Measurements from ENCODE around the gene PRKAR1B.
"Not testable (repeated sequence)": the region's sequence is repeated elsewhere in the genome, so short reads cannot be mapped to it uniquely, and the experiment has no call there.

The PRKAR1B gene

DNA sequence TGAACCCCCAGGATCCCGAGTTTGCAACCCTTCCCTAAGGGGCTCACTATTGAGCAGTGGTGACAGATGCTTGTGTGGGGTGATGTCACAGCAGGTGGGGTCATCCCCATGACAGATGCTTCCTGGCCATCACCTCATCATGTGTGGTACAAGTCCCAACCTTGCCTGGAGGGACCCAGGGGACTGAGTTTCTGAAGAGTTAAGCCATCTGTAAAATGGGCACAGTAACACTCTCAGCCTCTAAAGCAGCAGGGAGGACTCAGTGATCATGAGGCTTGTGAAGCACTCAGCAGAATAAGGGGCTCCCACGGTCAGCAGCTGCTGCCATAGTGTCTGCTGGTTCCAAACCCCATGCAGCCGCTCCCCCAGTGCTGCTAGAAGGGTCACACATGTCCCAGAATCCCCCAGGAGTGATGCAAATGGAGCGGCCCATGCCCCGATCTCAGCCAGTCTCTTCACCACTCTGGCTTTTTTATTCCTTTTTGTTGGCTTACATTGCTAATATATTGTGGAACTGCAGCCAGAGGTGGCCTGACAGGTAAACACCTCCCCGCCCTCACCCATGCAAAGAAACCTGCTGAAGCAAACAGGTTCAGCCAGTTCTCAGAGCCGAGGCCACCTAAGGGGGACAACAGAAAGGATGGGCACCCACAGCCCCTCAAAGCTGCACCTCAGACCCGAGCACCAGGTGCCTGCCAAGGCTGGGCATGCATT, 105.4 kb downstream of the PRKAR1B start:
- DNase-seq (ENCODE audit: low read depth in 2 of 2): no peak

DNA sequence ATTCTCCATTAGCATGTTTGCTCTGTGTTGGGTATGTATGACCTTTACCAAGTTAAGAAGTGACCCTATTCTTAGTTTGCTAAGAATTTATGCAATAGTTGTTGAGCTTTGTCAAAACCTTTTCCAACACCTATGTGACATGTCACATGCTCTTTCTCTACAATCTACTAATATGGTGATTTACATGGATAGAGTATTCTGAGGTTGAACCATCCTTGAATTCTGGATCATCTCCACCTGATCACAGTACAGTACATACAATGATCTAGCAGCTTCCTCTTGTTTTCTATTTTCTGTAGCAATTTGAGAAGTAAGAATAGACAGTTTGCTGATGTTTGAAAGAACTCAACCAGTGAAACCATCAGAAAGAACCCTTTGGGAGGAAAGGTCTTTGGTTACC, 106.2 kb downstream of the PRKAR1B start:
- no peak for DNase-seq (ENCODE audit: low read depth in 2 of 2)

DNA sequence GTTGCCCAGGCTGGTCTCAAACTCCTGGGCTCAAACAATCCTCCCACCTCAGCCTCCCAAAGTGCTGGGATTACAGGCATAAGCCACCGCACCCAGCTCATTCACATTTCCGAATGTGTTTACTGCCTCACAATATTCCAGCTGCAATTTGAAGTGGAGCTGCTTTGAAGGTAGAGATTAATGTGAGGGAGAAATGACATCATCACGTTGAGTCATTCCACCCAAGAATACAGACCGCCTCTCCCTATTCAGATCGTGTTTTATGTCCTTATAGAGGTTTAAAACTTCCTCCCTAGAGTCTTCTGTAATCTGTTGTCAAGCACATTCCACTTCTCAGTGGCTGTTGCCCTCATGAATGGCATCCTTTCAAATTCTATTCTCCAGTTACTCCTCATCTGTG, 107.0 kb downstream of the PRKAR1B start:
- no peak for DNase-seq (ENCODE audit: low read depth in 2 of 2)

DNA sequence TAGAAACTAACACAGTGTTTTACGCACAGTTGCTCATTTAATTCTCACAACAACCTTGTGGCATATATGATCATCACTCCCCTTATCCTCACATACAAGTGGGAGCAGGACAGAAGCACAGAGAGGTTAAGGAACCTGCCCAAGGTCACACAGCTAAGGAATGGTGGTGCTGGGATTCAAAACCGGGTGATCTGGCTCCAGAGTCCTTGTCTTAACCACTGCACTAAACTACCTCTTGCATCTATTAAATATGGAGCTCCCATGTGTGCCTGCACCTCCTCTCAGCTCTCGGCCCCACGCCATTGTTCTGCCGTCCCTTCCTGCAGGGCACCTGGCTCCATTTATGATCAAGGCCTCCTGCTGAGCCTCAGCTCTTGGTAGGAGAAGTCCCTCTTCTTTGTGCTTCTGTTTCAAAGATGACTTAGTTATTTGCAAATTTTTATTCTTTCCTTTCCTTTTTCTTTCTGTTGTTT, 107.7 kb downstream of the PRKAR1B start:
- DNase-seq (ENCODE audit: low read depth in 2 of 2): no peak

DNA sequence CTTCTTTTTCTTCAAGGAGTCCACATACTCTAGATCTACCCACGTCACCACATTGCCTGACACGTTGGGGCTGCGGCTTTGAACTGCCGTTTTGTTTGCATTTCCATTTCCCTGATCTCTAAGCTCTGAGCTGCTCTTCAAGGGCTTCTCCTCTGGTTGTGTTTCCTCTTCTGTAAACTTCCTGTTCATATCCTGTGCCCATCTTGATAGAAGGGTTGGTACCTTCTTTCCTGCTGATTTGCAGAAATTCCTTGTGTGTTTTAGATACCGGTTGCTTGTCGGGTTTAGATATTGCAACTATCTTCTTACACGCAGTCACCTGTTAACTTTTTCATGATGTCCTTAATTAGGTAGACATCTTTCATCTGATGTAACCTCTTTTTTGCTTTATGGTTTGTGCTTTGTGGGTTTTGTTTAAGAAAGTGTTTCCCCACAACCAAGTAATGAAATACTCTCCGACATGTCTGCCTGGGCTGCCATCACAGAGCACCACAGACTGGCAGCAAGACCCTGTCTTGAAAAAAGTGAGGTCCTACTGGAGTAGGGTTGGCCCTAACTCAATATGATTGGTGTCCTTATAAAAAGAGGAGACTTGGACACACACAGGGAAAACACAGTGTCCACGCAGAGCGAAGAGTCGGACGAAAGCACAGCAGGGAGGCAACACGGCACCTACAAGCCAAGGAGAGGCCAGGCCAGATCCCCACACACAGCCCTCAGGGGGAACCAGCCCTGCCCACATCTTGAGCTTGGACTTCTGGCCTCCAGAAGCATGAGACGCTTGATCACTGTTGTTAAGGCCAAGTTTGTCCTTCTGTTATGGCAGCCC, 108.3 kb downstream of the PRKAR1B start:
- DNase-seq (ENCODE audit: low read depth in 2 of 2): no peak

DNA sequence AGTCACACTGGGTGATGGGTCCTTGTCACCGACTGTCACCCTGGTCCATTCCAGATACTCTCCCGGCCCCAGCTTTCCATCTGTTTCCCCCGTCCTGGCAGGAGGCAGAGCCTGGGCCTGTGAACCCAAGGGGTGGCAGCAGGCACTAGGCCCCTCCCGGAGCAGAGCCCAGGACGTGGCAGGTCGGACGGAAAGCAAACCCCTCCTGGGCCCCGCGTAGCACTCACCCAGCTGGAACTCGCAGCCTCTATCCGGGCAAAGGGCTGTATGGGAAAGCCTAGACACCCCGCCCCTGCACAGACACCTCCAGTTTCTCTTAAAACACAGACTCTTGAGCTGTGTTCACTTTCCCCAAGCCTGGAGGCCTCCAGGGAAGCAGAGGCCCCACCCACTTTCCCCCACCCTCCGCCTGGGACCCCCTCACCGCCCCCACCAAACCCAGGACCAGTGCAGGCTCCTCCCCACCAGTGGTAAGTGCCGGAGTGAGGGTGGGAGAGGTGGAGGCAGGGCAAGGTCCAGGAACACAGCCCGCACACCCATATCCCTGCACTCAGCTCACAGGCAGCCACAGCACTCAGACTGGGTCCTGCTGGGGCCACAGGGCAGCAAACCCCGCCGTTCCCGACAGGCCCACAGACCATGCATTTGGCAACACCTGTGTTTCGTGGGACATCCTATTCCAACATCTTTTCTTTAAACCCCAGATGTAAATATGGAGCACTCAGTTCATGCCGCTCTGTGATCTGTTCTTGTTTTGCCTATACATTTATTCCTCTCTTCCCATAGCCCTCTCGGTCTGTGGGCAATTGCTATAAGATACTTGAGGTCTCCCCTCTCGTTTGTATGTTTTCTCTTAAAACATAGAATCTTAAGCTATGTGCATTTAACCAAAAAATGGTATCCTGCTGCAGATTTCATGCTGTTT, 109.2 kb downstream of the PRKAR1B start:
- no peak for DNase-seq (ENCODE audit: low read depth in 2 of 2)

DNA sequence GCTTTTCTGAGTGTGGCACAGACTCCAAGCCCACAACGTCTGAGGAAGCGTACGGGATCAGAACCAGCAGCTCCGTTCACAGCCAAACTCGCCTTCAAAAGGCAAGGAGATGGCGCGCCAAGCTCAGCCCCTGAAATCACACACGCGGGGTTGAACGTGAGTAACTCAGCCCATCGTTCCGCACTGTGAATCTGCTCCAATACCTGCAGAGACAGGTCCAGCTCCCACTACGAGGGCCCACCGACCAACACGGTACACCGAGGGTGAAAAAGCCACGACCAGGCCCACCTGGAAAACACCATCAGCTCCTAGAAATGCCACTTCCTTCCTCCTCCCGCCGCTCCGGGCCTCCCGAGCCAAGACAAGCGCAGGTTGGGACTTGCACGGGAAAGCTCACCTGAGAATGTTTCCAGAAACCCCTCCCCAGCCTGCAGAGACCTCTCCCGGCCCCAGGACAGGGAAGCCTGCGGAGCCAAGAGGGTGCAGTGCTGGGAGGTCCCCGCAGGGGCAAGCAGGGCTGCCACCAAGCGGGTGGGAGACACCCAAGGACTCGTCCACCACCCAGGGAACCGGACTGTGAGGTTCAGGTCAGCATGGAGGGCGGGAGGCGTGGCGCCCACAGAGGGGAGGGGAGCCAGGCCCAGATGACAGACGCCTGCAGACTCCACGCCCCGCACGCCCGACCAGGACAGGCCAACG, 113.5 kb downstream of the PRKAR1B start:
- DNase-seq (ENCODE audit: low read depth in 2 of 2): no peak

DNA sequence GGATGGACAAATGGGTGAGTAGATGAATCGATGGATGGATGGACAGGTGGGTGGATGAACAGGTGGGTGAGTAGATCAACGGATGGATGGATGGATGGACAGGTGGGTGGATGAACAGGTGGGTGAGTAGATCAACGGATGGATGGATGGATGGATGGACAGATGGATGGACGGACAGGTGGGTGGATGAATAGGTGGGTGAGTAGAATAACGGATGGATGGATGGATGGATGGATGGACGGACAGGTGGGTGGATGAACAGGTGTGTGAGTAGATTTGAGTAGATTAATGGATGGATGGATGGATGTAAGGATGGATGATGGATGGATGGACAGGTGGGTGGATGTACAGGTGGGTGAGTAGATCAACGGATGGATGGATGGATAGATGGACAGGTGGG, 115.2 kb downstream of the PRKAR1B start:
- DNase-seq (ENCODE audit: low read depth in 2 of 2): not testable (repeated sequence)

DNA sequence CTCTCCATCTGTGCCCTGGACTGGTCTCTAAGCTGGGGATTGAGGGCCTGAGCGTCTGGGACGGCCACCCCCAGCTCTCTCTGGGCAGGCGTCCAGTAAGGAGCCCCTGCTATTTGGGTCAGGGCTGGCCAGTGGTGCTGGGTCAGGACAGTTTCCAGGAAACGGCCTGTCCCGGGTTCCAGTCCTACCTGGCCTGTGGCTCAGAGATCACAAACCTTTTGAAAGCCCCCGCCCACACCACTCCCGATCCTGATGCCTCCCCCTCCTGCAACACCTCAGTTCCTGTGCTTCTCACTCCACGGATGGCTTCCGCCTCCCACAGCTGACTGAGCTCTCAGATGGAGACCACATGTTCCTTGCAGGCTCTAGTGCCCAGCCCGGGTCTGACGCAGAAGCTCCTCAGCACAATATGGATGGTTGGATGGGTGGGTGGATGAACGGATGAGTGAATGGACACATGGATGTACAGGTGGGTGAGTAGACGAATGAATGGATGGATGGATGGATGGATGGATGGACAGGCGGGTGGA, 115.7 kb downstream of the PRKAR1B start:
- DNase-seq (ENCODE audit: low read depth in 2 of 2): no peak

DNA sequence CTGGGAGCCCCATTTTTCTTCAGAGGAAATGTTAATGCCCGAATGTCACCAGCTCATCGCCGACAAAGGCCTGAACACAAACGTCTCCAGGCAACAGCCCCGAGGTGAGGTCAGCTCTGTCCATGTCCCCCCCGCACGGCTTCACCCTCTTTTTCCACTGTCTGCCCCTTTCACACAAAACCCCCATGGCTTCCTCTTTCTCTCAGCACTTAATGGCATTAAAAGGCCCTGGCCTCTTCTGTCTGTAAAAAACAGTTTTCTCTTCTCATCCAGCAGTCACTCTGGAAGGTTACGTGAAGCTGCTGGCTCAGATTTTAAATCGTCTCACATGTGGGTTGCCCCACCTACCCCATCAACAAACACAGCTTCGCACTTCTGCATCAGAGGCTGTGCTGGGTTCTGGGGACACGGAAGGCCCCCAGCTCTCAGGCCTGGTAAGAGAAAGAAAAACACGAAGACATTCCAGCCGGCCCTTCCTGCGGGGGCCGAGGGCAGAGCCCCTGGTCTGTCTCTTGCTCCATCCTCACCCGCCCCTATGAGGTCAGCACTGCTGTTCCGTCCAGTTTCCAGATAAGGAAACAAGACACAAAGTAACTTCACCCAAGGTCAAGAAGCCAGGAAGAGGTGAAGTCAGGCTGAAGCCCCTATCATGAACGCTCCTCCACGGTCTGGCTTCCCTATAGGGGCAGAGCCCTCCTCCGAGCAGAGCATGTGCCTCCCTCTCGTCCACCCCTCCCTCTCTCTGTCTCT, 116.4 kb downstream of the PRKAR1B start:
- DNase-seq (ENCODE audit: low read depth in 2 of 2): no peak

DNA sequence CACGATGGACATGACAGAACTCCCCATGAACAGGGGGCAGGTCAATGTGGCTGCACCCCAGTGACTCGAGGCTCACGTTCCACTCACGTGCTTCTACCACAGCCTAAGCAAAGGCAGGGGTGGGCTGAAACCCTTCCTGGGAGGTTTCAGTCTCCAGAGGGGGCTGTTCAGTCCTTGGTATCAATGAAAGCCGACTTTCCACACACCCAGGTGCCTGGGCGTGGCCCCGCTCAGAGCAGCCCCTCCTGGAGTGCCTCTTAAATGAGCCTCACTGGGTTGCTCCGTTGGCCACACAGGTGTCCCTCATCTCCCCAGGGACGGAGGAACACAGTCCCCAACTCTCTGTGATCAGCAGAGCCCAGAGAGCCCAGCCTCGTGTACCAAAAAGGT, 116.9 kb downstream of the PRKAR1B start:
- DNase-seq (ENCODE audit: low read depth in 2 of 2): no peak

DNA sequence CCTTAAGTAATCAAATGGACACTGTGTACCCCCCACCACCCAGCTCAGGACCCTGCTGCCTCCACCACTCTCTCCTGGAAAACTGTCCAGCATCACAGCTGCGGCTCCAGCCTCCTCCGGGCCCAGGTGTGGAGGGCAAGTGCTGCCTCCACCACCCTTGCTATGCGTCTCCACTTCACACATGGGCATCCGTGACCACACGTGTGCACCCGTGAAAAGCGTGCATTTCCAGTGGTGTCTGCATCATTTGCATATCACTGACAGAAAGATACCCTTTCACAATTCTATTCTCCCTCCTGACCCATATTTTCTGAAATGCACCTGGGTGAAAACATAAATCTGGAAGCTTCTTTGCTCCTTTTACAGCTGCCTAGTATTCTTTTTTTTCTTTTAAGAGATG, 117.7 kb downstream of the PRKAR1B start:
- DNase-seq (ENCODE audit: low read depth in 2 of 2): no peak

DNA sequence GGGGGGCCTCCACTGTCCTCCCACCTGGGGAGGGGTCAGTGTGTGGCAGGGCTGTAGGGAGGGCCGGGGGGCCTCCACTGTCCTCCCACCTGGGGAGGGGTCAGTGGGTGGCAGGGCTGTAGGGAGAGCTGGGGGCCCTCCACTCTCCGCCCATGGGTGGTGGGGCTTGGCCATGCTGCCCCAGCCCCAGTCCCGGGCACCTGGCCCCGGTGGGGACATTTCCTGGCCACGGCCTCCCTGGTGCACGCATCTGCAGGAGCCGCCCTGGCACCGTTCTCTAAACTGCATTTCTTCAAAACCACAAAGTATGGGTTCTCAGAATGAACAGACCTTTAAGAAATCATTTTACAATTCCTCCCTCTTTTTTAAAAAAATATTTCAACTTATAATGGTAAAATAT, 118.1 kb downstream of the PRKAR1B start:
- DNase-seq (ENCODE audit: low read depth in 2 of 2): no peak

DNA sequence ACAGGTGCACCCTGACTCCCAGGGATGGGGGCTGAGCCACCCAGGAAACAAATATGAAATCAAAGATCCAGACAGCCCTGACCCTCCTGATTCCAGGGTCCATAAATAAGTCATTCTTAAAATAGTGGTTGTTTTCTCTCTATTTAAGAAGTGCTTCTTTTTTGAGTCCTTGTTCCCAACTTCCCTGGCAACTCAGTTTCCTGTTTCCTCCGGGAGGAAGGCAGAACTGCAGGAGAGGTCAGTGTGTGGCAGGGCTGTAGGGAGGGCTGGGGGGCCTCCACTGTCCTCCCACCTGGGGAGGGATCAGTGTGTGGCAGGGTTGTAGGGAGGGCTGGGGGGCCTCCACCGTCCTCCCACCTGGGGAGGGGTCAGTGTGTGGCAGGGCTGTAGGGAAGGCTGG, 118.7 kb downstream of the PRKAR1B start:
- no peak for DNase-seq (ENCODE audit: low read depth in 2 of 2)

DNA sequence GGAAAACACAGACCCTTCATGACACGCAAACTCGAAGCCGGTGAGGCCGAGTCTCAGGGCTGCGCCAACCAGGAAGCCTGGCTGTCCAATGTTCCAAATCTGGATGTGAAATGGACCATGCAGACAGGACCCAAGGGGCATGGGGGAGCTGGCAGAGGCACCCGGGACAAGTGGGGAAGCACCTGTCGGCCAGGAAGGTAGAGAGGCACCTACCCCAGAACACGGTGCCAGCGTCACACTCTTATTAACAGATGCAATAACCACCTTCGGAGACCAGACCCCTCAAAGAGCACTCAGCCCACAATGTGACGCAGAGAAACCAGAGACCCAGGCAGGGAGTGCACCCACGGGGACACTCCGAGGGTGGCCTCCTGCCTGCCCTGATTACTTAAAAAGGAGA, 119.1 kb downstream of the PRKAR1B start:
- DNase-seq (ENCODE audit: low read depth in 2 of 2): no peak

DNA sequence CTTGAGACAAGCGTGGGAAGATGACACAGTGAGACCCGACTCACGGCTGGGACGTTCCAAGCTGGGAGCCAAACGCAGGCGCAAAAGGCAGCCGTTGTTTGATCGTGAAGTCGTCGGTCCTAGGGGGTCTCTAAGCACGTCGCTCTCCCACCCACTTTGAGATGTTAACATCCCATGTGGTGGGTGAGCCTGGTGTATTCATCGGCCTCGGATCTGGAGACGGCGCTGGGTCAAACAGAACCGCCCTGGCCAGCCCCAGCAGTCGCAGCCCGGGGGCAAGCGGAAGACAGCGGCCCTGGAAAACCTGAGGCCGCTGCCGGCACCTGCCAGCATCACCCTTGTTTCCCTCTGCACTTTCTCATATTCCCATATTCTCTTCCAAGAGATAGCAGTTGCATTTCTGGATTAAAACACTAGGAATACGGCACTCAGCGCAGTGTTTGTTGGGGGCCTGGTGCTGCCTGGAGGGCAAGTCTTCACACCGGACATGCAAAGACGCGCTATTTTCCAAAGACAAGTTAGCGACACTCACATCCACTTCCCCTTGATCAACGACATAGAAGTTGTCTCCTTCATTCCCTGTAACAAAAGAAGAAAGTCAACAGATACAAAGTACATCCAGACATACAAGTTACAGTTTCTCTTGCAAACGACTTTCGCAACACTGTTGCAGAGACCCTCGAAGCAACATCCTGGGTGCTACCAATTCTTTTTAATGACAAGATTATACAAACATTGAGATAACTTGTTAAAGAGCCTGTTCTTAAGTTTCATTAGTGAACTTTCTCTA, 121.2 kb downstream of the PRKAR1B start:
- DNase-seq (ENCODE audit: low read depth in 2 of 2): no peak

DNA sequence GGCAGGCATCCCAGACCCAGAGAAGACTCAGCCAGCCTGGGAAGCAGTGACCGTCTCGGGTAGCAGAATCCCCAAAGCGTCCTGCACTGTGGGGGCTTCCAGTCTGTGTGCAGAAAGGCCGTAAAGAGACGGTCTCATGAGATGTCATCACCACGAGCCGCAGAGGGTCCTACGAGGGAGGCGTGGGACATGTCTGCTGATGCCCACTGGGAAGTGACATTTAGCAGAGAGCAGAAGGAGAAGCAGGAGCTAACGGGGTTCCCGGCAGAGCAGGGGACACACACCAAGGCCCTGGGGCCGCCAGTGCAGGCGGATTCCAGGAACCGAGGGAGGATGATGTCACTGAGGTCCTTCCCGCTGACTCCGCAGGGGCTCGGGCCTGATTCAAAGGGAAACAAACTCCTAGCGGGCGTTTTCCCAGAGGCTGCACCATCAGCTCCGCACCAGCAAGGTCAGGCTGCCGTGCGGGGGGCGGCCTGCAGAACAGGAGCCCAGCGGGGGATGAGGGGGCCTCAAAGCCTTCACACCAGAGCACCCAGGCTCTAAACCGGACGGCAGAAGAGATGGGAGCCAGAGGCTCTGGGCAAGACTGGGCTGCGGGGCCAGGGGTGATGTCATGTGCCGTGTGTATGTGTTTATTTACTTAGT, 122.1 kb downstream of the PRKAR1B start:
- DNase-seq (ENCODE audit: low read depth in 2 of 2): no peak

DNA sequence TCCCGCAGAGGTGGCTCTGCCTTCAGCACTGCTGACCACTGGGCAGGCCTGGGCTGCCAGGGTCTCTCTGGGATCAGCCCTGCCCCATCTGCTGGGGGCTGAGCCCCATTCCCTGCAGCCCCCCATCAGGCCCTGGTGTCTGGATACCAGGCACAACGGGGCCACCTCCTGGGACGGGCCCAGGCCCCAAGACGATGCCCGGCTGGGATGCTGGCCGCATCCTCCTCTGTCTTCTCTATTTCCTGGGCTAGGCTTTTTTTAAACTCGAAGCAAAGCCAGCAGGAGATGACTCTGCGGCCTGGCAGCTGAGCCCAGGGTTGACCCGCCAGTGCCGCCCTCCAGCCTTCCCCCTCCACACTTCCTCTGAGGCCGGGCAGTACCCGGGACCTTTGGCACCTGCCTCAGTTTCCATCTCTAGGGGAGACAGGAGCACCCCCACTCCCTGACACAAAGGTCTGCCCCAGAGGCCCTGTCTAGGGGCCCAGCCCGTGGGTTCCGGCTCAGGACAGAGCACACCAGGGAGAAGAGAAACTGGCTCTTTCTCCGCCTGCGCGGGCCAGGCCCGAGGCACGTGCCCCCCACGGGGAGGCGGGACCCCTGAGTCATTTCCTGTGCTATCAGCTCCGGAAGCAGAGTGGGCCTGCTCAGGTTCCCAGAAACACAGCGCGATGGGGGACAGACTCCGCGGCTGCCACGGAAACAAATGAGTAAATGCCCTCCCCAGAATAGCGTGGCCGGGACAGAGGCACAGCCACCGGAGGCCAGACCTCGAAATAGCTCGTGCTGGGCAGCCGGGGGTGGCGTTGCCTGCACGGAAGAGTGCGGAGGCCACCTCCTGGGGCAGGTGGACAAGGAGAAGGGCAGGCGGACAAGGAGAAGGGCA, 122.8 kb downstream of the PRKAR1B start:
- DNase-seq (ENCODE audit: low read depth in 2 of 2): peak; percentile 17 to 20

Measured in fibroblast of skin of left biceps (primary cell).